HG02798 (cell line): ENCODE results near the gene ATRX.
"Not testable (repeated sequence)": the region's sequence is repeated elsewhere in the genome, so short reads cannot be mapped to it uniquely, and the experiment has no call there.

ENCODE experiments used
- ATAC-seq: cut with Tn5 transposase; IDR thresholded peaks from one replicate; pipeline ENCODE4 v1.9.1; 2021; ENCODE audit warnings: mild to moderate bottlenecking; ENCODE audit not compliant: unreplicated experiment, poor library complexity

The ATRX gene, protein sequence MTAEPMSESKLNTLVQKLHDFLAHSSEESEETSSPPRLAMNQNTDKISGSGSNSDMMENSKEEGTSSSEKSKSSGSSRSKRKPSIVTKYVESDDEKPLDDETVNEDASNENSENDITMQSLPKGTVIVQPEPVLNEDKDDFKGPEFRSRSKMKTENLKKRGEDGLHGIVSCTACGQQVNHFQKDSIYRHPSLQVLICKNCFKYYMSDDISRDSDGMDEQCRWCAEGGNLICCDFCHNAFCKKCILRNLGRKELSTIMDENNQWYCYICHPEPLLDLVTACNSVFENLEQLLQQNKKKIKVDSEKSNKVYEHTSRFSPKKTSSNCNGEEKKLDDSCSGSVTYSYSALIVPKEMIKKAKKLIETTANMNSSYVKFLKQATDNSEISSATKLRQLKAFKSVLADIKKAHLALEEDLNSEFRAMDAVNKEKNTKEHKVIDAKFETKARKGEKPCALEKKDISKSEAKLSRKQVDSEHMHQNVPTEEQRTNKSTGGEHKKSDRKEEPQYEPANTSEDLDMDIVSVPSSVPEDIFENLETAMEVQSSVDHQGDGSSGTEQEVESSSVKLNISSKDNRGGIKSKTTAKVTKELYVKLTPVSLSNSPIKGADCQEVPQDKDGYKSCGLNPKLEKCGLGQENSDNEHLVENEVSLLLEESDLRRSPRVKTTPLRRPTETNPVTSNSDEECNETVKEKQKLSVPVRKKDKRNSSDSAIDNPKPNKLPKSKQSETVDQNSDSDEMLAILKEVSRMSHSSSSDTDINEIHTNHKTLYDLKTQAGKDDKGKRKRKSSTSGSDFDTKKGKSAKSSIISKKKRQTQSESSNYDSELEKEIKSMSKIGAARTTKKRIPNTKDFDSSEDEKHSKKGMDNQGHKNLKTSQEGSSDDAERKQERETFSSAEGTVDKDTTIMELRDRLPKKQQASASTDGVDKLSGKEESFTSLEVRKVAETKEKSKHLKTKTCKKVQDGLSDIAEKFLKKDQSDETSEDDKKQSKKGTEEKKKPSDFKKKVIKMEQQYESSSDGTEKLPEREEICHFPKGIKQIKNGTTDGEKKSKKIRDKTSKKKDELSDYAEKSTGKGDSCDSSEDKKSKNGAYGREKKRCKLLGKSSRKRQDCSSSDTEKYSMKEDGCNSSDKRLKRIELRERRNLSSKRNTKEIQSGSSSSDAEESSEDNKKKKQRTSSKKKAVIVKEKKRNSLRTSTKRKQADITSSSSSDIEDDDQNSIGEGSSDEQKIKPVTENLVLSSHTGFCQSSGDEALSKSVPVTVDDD (N-terminal part only)

DNA sequence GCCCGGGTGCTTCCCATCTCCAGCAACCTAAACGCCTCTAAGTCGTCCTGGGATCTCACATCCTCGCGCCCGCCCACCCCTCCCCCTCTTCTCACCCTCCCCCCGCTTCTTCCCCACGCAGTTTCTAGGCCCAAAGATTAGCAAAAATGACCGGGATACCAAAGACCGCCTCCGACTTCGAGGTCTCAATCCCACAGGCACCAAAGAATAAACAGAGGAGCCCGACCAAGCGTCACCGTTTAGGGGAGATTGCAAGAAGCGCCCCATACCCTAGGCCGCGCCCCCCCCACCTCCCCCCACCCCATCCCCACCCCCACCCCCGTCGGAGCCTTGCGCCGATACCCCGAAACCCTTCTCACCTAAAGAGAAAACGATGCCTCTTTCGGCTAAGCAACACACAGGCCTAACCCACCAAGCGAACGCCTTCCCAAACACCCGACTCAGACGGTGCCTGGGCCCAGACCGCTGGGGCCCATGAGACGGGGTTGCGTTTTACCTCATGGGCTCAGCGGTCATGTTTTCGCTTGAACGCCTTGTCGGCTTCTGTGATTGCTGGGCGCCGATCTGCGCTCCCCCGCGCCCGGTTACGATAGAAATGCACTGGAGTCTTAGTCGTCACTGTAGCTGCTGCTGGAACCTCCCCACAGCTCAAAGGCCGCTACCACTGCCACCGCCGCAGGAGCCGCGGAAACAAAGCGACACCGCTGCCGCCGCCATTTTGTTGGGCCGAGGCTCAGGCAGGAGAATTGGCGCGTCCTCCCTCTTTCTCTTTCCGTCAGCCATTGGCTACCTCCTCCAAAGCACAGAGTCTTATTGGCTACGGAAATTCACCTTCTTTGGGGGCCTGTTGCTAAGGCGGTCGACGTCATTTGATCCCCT is at the start of gene ATRX:
Gene ATRX, minus strand, starts transcription at position 731 of the 879 bp plus-strand sequence. Its CDS starts 215 bp downstream, at position 516.
- peak; percentile 96 for ATAC-seq

DNA sequence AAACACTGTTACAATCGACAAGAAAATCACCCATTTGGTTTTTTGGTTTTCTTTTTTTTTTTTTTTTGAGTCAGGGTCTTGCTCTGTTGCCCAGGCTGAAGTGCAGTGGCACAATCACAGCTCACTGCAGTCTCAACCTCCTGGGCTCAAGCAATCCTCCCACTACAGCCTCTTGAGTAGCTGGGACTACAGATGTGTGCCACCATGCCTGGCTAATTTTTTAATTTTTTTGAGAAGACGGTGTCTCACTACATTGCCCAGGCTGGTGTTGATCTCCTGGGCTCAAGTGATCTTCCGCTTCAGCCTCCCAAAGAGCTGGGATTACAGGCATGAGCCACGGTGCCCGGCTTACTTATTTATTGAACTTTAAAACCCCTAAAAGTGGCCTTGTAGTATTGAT is 45.5 kb upstream of the ATRX start:
- not testable (repeated sequence) for ATAC-seq

DNA sequence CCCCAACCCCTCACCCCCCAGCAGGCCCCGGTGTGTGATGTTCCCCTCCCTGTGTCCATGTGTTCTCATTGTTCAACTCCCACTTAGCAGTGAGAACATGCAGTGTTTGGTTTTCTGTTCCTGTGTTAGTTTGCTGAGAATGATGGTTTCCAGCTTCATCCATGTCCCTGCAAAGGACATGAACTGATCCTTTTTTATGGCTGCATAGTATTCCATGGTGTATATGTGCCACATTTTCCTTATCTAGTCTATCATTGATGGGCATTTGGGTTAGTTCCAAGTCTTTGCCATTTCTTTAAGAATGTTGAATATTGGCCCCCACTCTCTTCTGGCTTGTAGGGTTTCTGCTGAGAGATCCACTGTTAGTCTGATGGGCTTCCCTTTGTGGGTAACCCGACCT is 36.0 kb upstream of the ATRX start:
- not testable (repeated sequence) for ATAC-seq

DNA sequence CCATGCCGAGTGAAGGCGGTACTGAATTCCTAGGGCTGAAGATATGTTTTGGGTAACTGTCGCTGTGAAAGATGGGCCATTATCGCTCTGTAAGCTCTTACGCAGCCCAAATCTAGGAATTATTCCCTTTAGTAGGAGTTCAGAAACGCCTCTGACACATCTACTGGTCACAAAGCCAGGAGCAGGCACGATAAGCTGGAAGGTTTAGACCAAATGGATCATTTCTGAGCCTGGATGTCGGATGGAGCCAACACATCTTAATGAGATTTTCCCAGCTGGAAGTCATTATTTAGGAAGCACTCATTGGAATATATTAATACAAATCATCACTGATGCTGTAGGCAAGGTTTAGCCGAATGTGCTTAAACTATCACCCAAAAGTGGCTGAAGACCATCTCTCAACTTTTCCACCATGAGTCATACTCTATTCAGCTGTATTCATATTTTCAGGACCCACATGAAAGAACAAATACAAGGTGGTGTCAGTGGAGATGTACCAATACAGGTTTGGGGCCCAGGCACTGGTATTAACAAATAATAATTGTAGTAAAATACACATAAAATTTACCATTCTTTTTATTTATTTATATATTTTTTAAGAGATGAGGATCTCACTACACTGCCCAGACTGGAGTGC is 34.2 kb upstream of the ATRX start:
- ATAC-seq = no peak

DNA sequence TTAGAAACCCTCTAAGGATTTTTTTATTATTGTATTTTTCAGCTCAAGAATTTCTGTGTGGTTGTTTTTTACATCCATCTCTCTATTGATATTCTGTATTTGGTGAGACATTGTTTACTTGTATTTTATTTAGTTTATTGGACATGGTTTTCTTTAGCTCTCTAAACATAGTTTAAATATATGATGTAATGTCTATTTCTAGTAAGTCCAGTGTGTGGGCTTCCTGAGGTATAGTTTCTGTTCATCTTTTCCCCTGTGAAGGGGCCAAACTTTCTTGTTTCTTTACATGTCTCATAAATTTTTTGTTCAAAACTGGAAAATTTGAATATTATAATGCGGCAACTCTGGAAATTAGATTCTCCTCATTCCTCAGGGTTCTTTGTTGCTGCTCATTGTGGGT is 28.2 kb upstream of the ATRX start:
- ATAC-seq = no peak

DNA sequence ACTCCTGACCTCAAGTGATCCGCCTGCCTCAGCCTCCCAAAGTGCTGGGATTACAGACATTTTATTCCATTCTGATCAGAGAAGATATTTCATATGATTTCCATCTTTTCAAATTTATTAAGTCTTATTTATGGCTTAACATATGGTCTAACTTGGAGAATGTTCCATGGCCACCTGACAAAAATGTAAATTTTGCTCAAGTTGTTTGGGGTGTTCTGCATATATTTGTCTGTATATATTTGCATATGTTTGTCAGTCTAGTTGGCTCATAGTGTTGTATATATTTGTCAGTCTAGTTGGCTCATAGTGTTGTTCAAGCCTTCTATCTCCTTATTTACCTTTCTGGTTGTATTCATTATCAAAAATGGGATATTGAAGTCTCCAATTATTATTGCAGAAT is 16.2 kb upstream of the ATRX start:
- ATAC-seq = no peak

DNA sequence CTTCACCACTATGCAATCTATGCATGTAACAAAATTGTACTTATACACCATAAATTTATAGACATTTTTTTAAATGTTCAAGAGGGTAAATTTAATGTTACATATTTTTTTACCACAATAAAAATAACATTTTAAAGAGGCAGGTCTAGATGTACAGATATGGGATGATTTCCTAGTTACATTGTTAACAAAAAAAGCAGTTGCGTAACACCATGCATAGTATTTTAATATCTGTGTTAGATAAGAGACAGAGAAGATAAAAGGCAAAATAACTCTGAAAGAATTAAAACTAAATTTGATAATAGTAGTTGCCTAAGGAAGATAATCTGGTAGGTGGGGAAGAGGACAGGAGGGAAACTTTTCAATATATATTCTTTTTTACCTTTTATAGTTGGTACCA is 9.1 kb upstream of the ATRX start:
- no peak for ATAC-seq

DNA sequence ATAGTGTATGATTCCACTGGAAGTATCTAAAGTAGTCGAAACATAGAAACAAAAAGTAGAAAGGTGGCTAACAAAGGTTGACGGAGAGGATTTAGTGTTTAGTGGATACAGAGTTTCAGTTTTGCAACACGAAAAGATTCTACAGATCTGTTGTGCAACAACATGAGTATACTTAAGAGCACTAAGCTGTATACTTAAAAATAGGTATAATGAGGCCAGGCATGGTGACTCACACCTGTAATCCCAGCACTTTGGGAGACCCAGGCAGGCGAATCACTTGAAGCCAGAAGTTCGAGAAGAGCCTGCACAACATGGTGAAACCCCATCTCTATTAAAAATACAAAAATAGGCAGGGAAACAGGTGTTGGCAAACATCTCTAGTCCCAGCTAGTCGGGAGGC is 7.9 kb upstream of the ATRX start:
- ATAC-seq = no peak

DNA sequence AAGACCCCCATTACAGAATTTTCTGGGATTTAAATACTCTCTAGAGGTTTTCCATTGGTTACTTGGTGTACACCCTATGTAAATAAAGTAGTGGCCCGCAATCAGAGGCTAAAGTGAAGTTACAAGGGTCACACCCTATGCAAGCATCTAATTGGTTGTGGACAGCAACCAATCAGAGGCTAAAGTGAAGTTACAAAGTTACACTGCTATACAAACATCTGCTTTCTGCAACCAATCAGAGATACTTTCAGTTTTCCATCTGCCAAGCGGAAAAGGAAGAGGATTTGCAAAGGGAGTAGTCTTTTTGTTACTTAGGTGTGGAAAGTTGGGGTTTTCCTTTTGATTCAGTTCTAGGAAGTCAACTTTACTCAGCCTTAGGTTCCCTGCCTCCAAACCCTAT is 2.0 kb upstream of the ATRX start:
- peak; percentile 52 for ATAC-seq

DNA sequence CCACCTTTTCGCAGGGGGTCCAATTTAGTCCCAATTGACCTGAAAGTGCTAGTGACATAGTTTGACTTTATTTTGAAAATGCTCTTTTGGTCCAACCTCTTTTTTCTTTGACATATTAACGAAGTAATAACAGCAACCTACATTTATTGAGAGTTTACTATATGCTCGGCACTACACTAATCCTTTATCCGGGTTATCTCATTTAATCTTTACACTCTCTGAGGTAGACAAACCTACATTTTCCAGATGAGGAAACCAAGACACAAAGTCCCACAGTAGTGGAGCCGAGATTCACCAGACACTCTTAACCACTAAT is 307 bp upstream of the ATRX start:
- ATAC-seq = peak; percentile 16

DNA sequence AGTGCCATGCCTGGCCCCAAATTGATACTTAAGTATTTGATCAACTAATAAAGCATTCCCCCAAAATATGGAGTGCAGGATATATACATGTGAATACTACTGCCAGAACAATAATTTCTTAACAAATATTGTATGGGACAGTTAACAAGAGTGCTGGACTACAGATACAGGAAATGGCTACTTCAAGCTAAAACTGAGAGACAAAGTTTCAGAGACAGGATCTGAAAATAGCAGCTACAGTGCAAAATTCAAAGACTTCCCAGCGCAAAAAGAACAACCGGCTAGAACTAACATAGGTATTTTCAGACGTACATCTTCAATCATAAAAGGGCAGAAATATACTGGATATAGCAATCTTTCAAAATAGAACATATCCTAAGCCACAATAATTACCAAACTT is 6.3 kb downstream of the ATRX start:
- ATAC-seq = no peak

DNA sequence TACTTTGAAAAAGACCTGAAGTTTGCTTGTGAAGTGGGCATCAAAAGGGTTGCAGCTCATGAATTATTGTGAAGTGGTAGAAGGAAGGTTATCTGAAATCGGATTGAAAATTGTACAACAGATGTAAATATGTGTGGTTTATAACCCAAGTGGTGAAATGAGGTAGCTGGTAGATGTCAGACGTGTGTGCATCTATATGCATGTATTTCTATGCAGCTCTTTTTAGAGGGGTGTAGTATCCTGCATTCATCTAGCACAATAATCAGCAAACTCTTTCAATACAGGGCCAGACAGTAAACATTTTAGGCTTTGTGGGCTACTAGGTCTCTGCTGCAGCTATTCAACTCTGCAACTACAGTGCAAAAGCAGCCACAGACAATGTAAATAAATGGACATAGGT is 9.4 kb downstream of the ATRX start:
- no peak for ATAC-seq

DNA sequence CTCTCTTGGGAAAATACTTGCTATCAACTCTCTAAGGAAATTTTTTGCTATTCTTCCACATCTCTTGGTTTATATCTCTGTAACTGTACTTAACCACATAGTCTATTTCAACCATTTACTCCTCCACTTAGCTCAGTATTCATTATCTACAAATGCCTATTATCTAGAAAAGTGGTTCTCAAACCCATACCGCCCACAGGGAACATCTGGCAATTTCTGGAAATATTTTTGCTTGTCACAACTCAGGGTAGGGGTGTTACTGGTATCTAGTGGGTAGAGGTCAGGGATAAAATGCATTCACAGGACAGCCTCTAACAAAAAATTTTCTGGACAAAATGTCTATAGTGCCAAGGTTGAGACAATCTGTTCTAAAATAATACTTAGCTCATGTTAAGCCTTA is 14.4 kb downstream of the ATRX start:
- ATAC-seq = no peak

DNA sequence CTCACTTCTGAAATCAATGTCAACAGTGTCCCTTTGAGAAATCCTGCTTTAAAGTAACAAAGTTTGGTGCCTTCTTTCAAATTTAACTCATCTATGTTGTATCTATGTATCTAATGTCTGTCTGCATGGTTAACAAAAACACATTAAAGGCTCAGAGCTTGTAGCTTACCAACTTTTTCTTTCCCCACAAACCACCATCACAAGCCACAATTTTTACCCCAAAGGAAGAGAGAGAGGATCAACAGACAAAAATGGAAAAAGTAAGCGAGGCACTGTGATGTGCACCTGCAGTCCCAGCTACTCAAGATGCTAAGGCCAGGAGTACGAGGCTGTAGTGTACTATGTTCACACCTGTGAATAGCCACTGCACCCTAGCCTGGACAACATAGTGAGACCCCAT is 17.2 kb downstream of the ATRX start:
- ATAC-seq = no peak

DNA sequence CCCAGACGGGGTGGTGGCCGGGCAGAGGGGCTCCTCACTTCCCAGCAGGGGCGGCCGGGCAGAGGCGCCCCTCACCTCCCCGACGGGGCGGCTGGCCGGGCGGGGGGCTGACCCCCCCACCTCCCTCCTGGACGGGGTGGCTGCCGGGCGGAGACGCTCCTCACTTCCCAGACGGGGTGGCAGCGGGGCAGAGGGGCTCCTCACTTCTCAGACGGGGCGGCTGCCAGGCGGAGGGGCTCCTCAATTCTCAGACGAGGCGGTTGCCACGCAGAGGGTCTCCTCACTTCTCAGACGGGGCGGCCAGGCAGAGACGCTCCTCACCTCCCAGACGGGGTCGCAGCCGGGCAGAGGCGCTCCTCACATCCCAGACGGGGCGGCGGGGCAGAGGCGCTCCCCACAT is 19.8 kb downstream of the ATRX start:
- not testable (repeated sequence) for ATAC-seq

DNA sequence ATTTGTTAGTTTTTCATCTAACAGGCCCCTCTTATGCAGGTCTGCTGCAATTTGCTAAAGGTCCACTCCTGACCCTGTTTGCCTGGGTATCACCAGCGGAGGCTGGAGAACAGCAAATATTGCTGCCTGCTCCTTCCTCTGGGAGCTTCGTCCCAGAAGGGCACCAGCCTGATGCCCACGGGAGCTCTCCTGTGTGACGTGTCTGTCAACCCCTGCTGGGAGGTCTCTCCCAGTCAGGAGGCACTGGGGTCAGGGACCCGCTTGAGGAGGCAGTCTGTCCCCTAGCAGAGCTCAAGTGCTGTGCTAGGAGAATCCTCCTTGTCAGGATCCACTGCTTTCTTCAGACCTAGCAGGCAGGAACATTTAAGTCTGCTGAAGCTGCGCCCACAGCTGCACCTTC is 30.5 kb downstream of the ATRX start:
- no peak for ATAC-seq

DNA sequence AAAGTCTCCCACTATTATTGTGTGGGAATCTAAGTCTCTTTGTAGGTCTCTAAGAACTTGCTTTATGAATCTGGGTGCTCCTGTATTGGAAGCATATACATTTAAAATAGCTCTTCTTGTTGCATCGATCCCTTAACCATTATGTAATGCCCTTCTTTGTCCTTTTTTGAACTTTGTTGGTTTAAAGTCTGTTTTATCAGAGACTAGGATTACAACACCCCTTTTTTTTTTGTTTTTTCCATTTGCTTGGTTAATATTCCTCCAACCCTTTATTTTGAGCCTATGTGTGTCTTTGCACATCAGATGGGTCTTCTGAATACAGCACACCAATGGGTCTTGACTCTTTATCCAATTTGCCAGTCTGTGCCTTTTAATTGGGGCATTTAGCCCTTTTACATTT is 32.1 kb downstream of the ATRX start:
- not testable (repeated sequence) for ATAC-seq

DNA sequence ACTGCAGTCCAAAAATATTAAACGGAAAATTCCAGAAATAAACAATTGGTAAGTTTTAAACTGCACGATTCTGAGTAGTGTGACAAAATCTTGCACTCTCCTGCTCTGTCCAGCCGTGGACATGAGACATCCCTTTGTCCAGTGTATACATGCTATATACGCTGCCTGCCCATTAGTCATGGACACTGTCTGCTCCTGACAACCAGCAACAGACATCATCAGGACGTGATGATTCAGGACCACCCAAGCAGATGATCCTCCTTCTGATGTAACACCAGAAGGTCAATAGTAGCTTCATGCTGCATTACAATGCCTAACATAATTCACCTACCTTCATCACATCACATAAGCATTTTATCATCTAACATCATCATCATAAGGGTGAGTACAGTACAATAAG is 36.3 kb downstream of the ATRX start:
- no peak for ATAC-seq

DNA sequence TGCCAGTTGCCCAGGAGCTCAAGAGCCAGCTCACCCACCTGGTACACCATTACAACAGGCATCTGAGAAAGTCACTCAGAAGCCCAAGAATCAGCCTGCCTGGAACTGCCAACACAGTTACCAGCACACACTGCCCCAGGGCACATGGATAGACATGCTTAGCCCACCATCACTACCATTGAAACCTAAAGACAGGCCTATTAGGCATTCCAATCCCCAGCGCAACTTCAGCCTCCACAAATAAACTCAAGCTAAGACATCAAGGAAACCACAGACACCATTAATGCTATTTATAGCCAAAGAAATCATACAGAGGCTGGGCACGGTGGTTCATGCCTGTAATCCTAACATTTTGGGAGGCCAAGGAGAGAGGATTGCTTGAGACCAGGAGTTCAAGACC is 42.3 kb downstream of the ATRX start:
- no peak for ATAC-seq
